ENCODE data around the gene ZNF83.

DNA sequence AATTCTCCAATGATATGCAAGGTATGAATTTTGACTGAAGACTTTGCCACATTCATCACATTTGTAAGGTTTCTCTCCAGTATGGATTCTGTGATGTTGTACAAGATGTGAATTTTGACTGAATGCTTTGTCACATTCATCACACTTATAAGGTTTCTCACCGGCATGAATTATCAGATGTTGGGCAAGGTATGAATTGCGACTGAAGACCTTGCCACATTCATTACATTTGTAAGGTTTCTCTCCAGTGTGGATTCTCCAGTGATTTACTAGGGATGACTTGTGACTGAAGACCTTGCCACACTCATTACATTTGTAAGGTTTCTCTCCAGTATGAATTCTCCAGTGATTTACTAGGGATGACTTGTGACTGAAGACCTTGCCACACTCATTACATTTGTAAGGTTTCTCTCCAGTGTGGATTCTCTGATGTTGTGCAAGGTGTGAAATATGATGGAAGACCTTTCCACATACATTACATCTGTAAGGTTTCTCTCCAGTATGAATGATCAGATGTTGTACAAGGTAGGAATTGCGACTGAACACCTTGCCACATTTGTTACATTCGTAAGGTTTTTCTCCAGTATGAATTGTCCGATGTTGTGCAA, 24.8 kb downstream of the ZNF83 start:
- TF ChIP-seq, protein P1, sequence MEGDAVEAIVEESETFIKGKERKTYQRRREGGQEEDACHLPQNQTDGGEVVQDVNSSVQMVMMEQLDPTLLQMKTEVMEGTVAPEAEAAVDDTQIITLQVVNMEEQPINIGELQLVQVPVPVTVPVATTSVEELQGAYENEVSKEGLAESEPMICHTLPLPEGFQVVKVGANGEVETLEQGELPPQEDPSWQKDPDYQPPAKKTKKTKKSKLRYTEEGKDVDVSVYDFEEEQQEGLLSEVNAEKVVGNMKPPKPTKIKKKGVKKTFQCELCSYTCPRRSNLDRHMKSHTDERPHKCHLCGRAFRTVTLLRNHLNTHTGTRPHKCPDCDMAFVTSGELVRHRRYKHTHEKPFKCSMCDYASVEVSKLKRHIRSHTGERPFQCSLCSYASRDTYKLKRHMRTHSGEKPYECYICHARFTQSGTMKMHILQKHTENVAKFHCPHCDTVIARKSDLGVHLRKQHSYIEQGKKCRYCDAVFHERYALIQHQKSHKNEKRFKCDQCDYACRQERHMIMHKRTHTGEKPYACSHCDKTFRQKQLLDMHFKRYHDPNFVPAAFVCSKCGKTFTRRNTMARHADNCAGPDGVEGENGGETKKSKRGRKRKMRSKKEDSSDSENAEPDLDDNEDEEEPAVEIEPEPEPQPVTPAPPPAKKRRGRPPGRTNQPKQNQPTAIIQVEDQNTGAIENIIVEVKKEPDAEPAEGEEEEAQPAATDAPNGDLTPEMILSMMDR (IDR thresholded peaks at IDR 0.05) = no peak
- no peak for TF ChIP-seq POLR2A (IDR thresholded peaks at IDR 0.05)
